ENCODE measurements around the gene ACBD4. TPM values are rescaled to one million over a fixed set of nuclear protein-coding genes. Genes with fewer than 3 reads are reported as not detected.

ACBD4 gene
- total and polyA plus RNA-seq, 2 donors from 2014 or later, result 19.2 to 46.3 TPM

- H3K27ac ChIP-seq (ENCODE audit: low read depth in 2 of 2, low read length in 2 of 2), result no peak overlapping the region
- no peaks in the 10 kb centered on the region for H3K27me3 ChIP-seq (ENCODE audit: control insufficient read depth, insufficient read depth, low read length)
- TF ChIP-seq CTCF (IDR thresholded peaks at IDR 0.05; ENCODE audit: borderline replicate concordance, extremely low read depth, insufficient read depth), result no peak
- peaks cover 0 to 5% (median 0%) of the 10 kb centered on the region in 3 donors for H3K4me1 ChIP-seq (ENCODE audit: control insufficient read depth in 2 of 3, insufficient read depth in 2 of 3, low read depth in 1 of 3, low read length in 3 of 3)
- FAIRE-seq, result no peak
- no peak overlapping the region for H3K4me3 ChIP-seq (ENCODE audit: low read length in 3 of 3)
- H3K9ac ChIP-seq (ENCODE audit: low read length in 3 of 3), result no peak overlapping the region
- H3K9me3 ChIP-seq (ENCODE audit: control insufficient read depth in 2 of 3, insufficient read depth in 1 of 3, low read length in 3 of 3), result no peaks in the 10 kb centered on the region
- peaks cover 0 to 15% (median 10%) of the 10 kb centered on the region in 3 donors for H3K36me3 ChIP-seq (ENCODE audit: control insufficient read depth in 2 of 3, insufficient read depth in 3 of 3, low read length in 3 of 3)
- intact Hi-C loops (cut with DNase I), result loop anchor here (10.0 kb wide), 1 partner anchor 186 kb away; no protein-coding TSS in a partner anchor
- DNase-seq, result peak in 3 of 5 donors; percentile 29 to 37 (median 30)
Observed at GRCh38 chr17:45110676-45111611, 24.5 kb upstream of the ACBD4 start.

GRCh38 chr17:45111850-45112249 lies 23.6 kb upstream of the ACBD4 start:
- no peak overlapping the region for H3K27ac ChIP-seq (ENCODE audit: low read depth in 2 of 2, low read length in 2 of 2)
- intact Hi-C loops (cut with DNase I), result loop anchor here (10.0 kb wide), 1 partner anchor 187 kb away; no protein-coding TSS in a partner anchor
- peaks cover 0 to 6% (median 5%) of the 10 kb centered on the region in 3 donors for H3K36me3 ChIP-seq (ENCODE audit: control insufficient read depth in 2 of 3, insufficient read depth in 3 of 3, low read length in 3 of 3)

GRCh38 chr17:45112559-45113423 lies 22.7 kb upstream of the ACBD4 start:
- Histone ChIP-seq H3K4me1 (ENCODE audit: control insufficient read depth in 2 of 3, insufficient read depth in 2 of 3, low read depth in 1 of 3, low read length in 3 of 3) (peaks cover 0 to 5% (median 0%) of the 10 kb centered on the region in 3 donors), H3K27me3 (ENCODE audit: control insufficient read depth, insufficient read depth, low read length) (no peaks in the 10 kb centered on the region), H3K9me3 (ENCODE audit: control insufficient read depth in 2 of 3, insufficient read depth in 1 of 3, low read length in 3 of 3) (no peaks in the 10 kb centered on the region), H3K27ac (ENCODE audit: low read depth in 2 of 2, low read length in 2 of 2) (no peak overlapping the region), H3K9ac (ENCODE audit: low read length in 3 of 3) (no peak overlapping the region), H3K36me3 (ENCODE audit: control insufficient read depth in 2 of 3, insufficient read depth in 3 of 3, low read length in 3 of 3) (no peaks in the 10 kb centered on the region), H3K4me3 (ENCODE audit: low read length in 3 of 3) (no peak overlapping the region)
- intact Hi-C loops (cut with DNase I), result loop anchor here (10.0 kb wide), 1 partner anchor 188 kb away; no protein-coding TSS in a partner anchor
- FAIRE-seq (no peak), DNase-seq (no peak)
- no peak for TF ChIP-seq CTCF (IDR thresholded peaks at IDR 0.05; ENCODE audit: borderline replicate concordance, extremely low read depth, insufficient read depth)

More at GRCh38 chr17:45111850-45112249, 23.6 kb upstream of the ACBD4 start:
- no peak for TF ChIP-seq CTCF (IDR thresholded peaks at IDR 0.05; ENCODE audit: borderline replicate concordance, extremely low read depth, insufficient read depth)
- Histone ChIP-seq H3K27me3 (ENCODE audit: control insufficient read depth, insufficient read depth, low read length) (no peaks in the 10 kb centered on the region), H3K4me1 (ENCODE audit: control insufficient read depth in 2 of 3, insufficient read depth in 2 of 3, low read depth in 1 of 3, low read length in 3 of 3) (peaks cover 0 to 5% (median 0%) of the 10 kb centered on the region in 3 donors), H3K9ac (ENCODE audit: low read length in 3 of 3) (no peak overlapping the region), H3K4me3 (ENCODE audit: low read length in 3 of 3) (no peak overlapping the region), H3K9me3 (ENCODE audit: control insufficient read depth in 2 of 3, insufficient read depth in 1 of 3, low read length in 3 of 3) (no peaks in the 10 kb centered on the region)
- DNase-seq (peak in 3 of 5 donors; percentile 74 to 82 (median 79)), FAIRE-seq (no peak)
